ENCODE data around the gene CILP2. TPM values are rescaled to one million over a fixed set of nuclear protein-coding genes. Genes with fewer than 3 reads are reported as not detected.

Gene CILP2
- polyA plus RNA-seq, 1 of the 3 experiments (the other 2 are of a cell fraction), result 1.9 TPM

DNA sequence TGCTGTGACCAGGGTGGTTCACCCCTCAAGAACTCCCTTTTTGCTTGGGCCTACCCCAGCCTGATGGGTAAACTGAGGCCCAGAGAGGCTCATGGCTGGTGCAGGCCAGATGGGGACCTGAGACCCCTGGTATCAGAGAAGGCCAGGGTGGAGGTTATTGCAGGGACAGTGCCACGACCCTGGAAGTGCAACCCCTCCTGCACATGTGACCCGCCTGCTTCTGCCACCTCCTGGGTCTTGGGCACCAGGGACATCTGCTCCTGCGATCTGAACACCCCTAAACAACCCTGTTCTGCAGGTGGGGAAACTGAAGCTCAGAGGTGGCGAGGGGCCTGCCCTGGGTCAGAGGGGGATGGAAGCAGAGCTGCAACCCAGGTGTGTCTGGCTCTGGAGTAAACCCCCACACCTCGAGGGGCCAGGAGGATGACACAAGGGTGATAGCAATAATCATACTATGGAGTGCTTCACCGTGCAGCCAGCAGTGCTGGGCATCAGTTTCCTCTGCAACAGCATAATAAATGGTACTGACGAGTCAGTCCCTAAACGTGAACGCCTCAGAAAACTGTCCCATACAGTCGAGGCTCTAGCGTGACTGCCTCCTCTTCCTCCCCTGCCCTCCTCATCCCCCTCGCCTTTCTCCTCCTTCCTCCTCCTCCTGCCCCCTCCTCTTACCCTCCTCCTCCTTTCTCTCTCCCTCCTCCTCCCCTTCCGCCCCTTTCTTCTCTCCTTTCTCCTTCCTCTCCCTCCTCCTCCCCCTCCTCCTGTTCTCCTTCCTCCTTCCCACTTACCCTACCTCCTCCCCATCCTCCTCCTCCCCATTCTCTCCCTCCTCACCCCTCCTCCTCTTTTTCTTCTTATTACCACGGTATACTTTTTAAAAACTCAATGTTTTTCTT lies 5.0 kb upstream of the CILP2 start:
- Histone ChIP-seq H3K79me2 (ENCODE audit: insufficient read depth) (no peaks in the 10 kb centered on the region), H4K20me1 (ENCODE audit: insufficient read depth) (peaks cover 4% of the 10 kb centered on the region; the same call in 1 of the 2 replicates), H3K4me1 (ENCODE audit: control insufficient read depth in 1 of 2, insufficient read depth in 2 of 2, low read depth in 1 of 2, low read length in 1 of 2) (peaks cover 0 to 16% of the 10 kb centered on the region in 2 experiments; a peak in 1 of 4 replicates), H3K27me3 (ENCODE audit: insufficient read depth) (no peaks in the 10 kb centered on the region), H3K9me2 (no peaks in the 10 kb centered on the region), H3K4me2 (no peak overlapping the region), H3K27ac (ENCODE audit: low read depth in 2 of 2, low read length in 1 of 2) (no peak overlapping the region), H3K9me3 (no peaks in the 10 kb centered on the region), H3F3A (replicated peaks; ENCODE audit: insufficient read depth) (peaks cover 14% of the 10 kb centered on the region), H2AFZ (ENCODE audit: low read depth) (no peak overlapping the region), H3K36me3 (replicated peaks in 1 of 2; ENCODE audit: control insufficient read depth in 1 of 2, insufficient read depth in 2 of 2, low read length in 1 of 2) (no peaks in the 10 kb centered on the region), H3K4me3 (ENCODE audit: low read depth in 2 of 2, low read length in 1 of 2) (no peak overlapping the region), H3K9ac (no peak overlapping the region)
- 84% methylated on average over 10 of the region's 14 CpGs for WGBS (ENCODE audit: low lambda C conversion rate)
- POLR2A ChIA-PET, result interaction anchor here (0.9 kb wide), 1 partner anchor 111 kb away, joined by 3 read pairs; the partner anchor contains the start of gene GMIP
- CTCF ChIA-PET, result interaction anchor here (0.6 to 15.3 kb wide), 38 partner anchors 8 to 534 kb away, joined by 3 to 258 read pairs (median 6); partner anchors contain the start of genes ATP13A1, GMIP, LPAR2 and NDUFA13
- DNase-seq, result no peak
- TF ChIP-seq NRF1 (IDR thresholded peaks at IDR 0.05; ENCODE audit: low read depth, low read length) (no peak), GABPA (IDR thresholded peaks at IDR 0.05; ENCODE audit: low read depth) (no peak), EP300 (IDR thresholded peaks at IDR 0.05; ENCODE audit: borderline replicate concordance in 1 of 2, low read depth in 1 of 2, low read length in 1 of 2) (no peak), NFIC (IDR thresholded peaks at IDR 0.05; ENCODE audit: borderline replicate concordance) (no peak), YY1 (IDR thresholded peaks at IDR 0.05; ENCODE audit: low read depth) (no peak), RFX5 (IDR thresholded peaks at IDR 0.05; ENCODE audit: low read length) (no peak)
- TF ChIP-seq, protein P1, sequence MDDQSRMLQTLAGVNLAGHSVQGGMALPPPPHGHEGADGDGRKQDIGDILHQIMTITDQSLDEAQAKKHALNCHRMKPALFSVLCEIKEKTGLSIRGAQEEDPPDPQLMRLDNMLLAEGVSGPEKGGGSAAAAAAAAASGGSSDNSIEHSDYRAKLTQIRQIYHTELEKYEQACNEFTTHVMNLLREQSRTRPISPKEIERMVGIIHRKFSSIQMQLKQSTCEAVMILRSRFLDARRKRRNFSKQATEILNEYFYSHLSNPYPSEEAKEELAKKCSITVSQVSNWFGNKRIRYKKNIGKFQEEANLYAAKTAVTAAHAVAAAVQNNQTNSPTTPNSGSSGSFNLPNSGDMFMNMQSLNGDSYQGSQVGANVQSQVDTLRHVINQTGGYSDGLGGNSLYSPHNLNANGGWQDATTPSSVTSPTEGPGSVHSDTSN (IDR thresholded peaks at IDR 0.05), result no peak
- TF ChIP-seq, protein P2, sequence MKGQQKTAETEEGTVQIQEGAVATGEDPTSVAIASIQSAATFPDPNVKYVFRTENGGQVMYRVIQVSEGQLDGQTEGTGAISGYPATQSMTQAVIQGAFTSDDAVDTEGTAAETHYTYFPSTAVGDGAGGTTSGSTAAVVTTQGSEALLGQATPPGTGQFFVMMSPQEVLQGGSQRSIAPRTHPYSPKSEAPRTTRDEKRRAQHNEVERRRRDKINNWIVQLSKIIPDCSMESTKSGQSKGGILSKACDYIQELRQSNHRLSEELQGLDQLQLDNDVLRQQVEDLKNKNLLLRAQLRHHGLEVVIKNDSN (IDR thresholded peaks at IDR 0.05; ENCODE audit: borderline replicate concordance, low read depth), result no peak
- TF ChIP-seq, protein P3, sequence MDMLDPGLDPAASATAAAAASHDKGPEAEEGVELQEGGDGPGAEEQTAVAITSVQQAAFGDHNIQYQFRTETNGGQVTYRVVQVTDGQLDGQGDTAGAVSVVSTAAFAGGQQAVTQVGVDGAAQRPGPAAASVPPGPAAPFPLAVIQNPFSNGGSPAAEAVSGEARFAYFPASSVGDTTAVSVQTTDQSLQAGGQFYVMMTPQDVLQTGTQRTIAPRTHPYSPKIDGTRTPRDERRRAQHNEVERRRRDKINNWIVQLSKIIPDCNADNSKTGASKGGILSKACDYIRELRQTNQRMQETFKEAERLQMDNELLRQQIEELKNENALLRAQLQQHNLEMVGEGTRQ (IDR thresholded peaks at IDR 0.05; ENCODE audit: borderline replicate concordance, low read depth, low read length), result no peak

DNA sequence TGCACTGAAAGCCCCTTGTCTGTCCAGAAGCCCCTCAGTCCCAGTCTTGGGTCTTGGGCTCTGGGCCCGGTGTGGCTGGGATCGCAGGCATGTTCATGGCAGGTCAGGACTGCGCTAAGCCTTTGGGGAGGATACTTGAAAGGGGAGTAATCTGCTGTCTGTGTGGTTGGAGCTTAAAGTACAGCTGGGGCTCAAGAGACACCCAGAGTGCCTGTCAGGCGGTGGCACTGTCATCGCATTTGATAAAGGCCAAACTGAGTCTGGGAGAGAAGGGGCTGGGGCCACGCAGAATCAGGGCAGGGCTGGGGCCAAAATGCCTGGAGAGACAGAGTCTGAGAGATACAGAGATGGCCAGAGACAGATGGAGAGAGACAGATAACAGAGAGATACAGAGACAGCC lies 4.2 kb upstream of the CILP2 start:
- Histone ChIP-seq H2AFZ (ENCODE audit: low read depth) (no peak overlapping the region), H4K20me1 (ENCODE audit: insufficient read depth) (no peaks in the 10 kb centered on the region; the same call in 1 of the 2 replicates), H3K9me2 (no peaks in the 10 kb centered on the region), H3F3A (replicated peaks; ENCODE audit: insufficient read depth) (peaks cover 14% of the 10 kb centered on the region), H3K27me3 (ENCODE audit: insufficient read depth) (no peaks in the 10 kb centered on the region), H3K9me3 (no peaks in the 10 kb centered on the region), H3K36me3 (replicated peaks in 1 of 2; ENCODE audit: control insufficient read depth in 1 of 2, insufficient read depth in 2 of 2, low read length in 1 of 2) (no peaks in the 10 kb centered on the region), H3K27ac (ENCODE audit: low read depth in 2 of 2, low read length in 1 of 2) (no peak overlapping the region), H3K79me2 (ENCODE audit: insufficient read depth) (no peaks in the 10 kb centered on the region), H3K4me2 (no peak overlapping the region), H3K9ac (no peak overlapping the region), H3K4me3 (ENCODE audit: low read depth in 2 of 2, low read length in 1 of 2) (no peak overlapping the region), H3K4me1 (ENCODE audit: control insufficient read depth in 1 of 2, insufficient read depth in 2 of 2, low read depth in 1 of 2, low read length in 1 of 2) (peaks cover 0 to 23% of the 10 kb centered on the region in 2 experiments; a peak in 1 of 4 replicates)
- WGBS (ENCODE audit: low lambda C conversion rate), result 93% methylated on average over 6 of the region's 6 CpGs
- TF ChIP-seq MXI1 (IDR thresholded peaks at IDR 0.05; ENCODE audit: low read depth, low read length) (no peak), RCOR1 (IDR thresholded peaks at IDR 0.05; ENCODE audit: low read length) (no peak)
- TF ChIP-seq, protein P4, sequence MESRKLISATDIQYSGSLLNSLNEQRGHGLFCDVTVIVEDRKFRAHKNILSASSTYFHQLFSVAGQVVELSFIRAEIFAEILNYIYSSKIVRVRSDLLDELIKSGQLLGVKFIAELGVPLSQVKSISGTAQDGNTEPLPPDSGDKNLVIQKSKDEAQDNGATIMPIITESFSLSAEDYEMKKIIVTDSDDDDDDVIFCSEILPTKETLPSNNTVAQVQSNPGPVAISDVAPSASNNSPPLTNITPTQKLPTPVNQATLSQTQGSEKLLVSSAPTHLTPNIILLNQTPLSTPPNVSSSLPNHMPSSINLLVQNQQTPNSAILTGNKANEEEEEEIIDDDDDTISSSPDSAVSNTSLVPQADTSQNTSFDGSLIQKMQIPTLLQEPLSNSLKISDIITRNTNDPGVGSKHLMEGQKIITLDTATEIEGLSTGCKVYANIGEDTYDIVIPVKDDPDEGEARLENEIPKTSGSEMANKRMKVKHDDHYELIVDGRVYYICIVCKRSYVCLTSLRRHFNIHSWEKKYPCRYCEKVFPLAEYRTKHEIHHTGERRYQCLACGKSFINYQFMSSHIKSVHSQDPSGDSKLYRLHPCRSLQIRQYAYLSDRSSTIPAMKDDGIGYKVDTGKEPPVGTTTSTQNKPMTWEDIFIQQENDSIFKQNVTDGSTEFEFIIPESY (IDR thresholded peaks at IDR 0.05; ENCODE audit: borderline replicate concordance, low read depth), result no peak
- TF ChIP-seq, protein P5, sequence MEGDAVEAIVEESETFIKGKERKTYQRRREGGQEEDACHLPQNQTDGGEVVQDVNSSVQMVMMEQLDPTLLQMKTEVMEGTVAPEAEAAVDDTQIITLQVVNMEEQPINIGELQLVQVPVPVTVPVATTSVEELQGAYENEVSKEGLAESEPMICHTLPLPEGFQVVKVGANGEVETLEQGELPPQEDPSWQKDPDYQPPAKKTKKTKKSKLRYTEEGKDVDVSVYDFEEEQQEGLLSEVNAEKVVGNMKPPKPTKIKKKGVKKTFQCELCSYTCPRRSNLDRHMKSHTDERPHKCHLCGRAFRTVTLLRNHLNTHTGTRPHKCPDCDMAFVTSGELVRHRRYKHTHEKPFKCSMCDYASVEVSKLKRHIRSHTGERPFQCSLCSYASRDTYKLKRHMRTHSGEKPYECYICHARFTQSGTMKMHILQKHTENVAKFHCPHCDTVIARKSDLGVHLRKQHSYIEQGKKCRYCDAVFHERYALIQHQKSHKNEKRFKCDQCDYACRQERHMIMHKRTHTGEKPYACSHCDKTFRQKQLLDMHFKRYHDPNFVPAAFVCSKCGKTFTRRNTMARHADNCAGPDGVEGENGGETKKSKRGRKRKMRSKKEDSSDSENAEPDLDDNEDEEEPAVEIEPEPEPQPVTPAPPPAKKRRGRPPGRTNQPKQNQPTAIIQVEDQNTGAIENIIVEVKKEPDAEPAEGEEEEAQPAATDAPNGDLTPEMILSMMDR (IDR thresholded peaks at IDR 0.05), result no peak
- no peak for DNase-seq
- CTCF ChIA-PET, result interaction anchor here (0.9 to 15.3 kb wide), 3 partner anchors 20 to 425 kb away, joined by 3 to 258 read pairs (median 175); partner anchors contain the start of gene GMIP
- POLR2A ChIA-PET, result no interaction called here
